ENCODE data around the gene SLMAP.

SLMAP gene

GRCh38 chr3:57949344-57949743, 193.2 kb downstream of the SLMAP start:
- DNase-seq: no peak

- DNase-seq: no peak
Measured at GRCh38 chr3:57949785-57950615, 193.9 kb downstream of the SLMAP start.

DNA sequence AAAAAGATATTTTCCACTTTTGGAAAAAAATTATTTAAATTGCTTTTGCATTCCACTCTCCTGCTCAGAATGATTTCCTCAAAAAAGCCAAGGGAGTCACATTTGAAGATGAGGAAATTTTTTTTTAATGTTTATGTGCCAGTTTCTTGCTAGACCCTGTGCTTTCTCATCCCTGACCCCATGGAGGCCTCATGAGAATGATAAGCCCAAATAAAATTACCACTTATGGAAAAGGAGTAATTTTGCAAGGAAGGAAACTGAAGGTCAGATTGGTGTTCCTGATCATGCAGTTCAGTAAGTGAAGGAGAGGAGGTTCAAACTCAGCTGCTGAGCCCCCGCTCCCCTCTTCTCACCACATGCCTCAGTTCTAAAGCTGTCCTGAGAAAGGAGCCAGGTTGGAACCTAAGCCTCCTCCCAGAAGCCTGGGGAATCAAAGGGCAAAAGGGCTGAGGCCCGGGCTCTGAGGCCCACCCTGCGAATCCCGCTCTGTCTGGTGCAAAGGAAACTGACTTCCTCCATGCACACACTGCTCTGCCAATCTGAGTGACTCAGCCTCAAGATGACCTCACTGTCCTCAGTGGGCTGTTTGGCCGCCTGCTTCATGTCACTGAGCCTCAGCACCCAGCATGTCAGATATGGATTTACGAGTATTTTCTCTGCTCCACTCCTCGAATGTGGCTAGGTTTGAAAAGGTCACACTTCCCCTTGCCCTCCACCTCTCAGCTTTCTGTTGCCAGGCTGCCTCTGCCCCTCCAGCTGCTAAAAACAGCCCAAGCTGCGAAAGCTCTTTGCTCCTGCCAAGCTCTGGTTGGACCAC, 195.2 kb downstream of the SLMAP start:
- DNase-seq: no peak

- DNase-seq: no peak
Measured at GRCh38 chr3:57952208-57952631, 196.1 kb downstream of the SLMAP start.

GRCh38 chr3:57952651-57953050, 196.5 kb downstream of the SLMAP start:
- no peak for DNase-seq

- DNase-seq: no peak
Measured at GRCh38 chr3:57953576-57953975, 197.5 kb downstream of the SLMAP start.

DNA sequence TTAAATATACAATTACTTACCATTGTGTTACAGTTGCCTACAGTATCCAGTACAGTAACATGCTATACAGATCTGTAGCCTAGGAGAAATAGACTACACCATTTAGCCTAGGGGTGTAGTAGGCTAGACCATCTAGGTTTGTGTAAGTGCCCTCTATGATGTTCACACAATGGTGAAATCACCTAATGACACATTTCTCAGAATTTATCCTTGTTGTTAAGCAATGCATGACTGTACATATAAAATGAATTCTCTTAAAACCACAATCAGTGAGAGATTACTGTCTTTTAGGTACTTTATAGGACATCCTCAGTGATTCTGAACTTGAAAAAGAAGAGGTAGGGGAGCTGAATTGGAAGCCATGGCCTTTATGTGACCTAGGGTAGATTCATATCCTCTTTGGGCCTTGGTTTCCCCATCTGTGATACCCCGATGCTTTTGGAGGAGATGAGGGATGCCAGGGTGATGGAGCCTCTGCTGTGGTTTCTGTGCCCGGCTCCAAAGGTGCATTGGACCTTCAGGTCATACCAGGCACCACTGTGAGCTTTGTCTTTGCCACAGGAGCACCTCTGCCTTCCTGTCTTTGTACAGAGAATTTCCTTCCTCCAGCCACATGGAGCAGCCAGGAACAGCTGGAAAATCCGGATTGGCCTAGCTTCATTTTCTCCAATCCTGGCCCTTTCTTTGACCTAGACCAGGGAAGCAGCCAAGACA, 200.2 kb downstream of the SLMAP start:
- DNase-seq: no peak

GRCh38 chr3:57956833-57957174, 200.7 kb downstream of the SLMAP start:
- no peak for DNase-seq

DNA sequence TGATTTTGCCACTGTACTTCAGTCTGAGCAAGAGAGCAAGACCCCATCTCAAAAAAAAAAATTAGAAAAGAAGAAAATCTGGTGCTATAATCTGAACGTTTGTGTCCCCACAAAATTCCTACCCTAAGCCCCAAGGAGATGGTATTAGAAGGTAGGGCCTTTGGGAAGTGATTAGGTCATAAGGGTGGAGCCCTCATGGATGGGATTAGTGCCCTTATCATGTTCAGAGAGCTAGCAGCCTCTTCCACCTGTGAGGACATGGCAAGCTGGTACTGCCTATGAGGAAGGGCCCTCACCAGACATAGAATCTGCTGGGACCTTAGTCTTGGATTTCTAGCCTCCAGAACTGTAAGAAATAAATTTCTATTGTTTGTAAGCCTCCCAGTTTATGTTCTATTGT, 201.7 kb downstream of the SLMAP start:
- no peak for DNase-seq

DNA sequence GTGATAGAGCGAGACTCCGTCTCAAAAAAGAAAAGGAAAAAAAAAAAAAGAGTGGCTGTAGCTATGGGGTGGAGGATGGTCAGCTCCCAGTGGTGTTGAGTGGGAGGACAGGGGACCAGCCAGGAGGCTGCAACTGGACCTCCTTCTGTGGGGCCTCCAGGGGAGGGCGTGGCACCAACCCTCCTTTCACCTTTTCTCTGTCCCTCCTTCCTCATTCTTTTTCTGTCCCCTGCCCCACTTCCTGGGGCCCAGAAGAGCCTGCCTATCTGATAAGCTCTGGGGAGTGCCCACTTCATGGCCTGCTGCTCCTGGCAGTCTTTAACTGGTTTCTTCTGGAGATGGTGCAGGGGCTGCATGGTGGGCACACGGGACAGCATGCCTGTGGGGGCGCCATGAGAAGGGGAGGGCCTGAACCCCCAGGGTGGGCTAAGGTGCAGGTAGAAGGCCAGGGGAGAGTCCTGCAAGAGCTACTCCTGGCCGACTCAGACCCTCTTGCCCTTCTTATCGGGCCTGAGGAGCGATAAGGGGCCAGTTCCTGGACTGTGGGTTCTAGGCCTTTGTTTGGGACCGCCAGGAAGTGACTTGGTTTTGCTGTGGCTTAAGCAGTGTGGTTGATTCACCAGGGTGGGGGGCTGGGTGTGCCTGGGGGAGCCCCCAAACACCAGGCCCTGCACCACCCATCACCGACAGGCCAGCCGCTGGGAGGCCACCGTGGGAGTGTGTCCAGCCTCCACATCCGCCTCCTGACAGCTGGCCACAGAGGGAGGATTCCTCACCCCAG, 202.7 kb downstream of the SLMAP start:
- DNase-seq: no peak

GRCh38 chr3:57959423-57960173, 203.5 kb downstream of the SLMAP start:
- no peak for DNase-seq

DNA sequence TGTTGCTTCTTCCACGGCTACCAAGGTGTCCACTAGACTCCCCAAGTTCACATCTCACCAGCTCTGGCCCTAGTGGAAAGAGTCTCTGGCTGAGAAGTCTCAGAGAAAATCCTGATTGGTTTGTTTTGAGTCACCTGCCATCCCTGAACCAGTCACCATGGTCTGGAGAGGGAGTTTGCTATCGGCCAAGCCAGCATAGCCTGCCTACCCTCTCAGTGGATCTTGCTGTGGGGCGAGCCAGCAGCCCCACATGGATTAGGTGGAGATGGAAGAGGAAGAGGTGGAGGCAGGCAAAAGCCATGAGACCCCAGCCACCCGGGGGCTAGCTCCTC, 204.0 kb downstream of the SLMAP start:
- DNase-seq: no peak

- no peak for DNase-seq
Measured at GRCh38 chr3:57961177-57961827, 205.2 kb downstream of the SLMAP start.

DNA sequence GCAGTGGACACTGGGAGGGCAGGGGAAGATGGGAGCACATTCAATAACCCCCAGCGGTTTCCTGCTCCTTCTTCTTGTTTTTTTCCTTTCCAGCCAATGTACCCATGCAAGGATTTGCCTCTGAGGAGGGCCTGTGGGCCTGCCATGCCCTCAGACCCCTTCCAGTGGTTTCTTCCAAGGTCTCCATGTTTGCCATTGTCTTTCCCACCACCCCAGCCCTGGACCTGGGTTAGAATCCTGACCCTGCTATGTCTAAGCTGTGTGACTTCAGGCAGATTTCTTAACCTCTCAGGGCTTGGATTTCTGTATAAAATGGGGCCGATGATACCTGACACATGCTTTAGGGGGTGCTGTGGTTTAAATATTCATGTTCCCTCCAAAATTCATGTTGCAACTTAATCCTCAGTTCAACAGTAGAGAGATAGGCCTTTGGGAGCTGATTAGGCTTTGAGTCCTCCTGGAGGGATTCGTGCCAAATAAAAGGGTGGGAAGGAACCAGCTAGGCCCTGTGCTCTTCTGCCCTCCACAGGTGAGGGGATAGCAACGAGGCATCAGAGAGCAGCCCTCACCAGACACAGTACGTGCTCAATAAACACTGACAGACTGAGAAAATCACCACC, 205.8 kb downstream of the SLMAP start:
- DNase-seq: no peak

DNA sequence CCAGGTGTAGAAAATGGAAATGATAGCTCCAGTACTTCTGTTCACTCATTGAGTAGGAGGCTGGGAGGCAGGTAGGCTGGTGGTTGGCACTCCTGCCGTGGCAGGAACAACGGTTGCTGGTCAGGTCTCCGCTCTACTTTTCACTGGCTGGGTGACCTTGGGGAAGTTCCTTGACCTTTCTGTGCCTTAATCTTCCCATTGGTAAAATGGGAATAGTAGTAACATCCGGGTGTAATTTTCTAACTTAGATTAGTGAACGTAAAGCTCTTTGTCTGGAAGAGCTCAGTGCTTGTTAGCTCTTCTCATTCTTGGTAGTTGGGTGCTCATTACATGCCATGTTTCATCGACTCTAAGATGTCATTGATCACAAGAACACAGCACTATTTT, 206.3 kb downstream of the SLMAP start:
- no peak for DNase-seq

- DNase-seq: no peak
Measured at GRCh38 chr3:57963811-57964346, 207.8 kb downstream of the SLMAP start.

DNA sequence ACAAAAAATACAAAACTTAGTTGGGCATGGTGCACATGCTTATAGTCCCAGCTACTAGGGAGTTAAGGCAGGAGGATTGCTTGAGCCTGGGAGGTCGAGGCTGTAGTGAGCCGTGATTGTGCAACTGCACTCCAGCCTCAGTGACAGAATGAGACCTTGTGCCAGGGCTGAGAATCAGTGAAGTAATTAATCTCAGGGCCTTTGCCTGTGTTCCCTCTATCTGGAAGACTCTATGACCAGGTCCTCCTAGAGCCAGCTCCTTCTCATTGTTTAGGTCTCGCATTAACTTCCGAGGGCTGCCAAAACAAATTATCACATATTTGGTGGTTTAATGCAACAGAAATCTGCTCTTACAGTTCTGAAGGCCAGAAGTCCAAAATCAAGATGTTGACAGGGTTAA, 210.7 kb downstream of the SLMAP start:
- no peak for DNase-seq

DNA sequence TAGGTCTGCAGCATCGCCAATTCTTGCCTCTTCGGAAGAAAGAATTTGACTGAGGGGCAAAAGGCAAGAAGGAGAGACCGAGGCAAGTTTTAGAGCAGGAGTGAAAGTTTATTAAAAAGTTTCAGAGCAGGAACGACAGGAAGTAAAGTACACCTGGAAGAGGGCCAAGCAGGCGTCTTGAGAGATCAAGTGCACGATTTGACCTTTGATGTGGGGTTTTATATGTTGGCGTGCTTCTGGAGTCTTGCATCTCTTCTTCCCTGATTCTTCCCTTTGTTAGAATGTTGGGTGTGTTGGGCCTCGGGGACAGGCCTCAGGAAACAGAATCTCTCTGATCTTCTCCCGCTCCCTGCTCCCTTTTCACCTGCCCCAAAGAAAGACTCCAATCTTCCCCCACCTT, 211.5 kb downstream of the SLMAP start:
- no peak for DNase-seq

- DNase-seq: no peak
Measured at GRCh38 chr3:57968501-57968900, 212.4 kb downstream of the SLMAP start.

DNA sequence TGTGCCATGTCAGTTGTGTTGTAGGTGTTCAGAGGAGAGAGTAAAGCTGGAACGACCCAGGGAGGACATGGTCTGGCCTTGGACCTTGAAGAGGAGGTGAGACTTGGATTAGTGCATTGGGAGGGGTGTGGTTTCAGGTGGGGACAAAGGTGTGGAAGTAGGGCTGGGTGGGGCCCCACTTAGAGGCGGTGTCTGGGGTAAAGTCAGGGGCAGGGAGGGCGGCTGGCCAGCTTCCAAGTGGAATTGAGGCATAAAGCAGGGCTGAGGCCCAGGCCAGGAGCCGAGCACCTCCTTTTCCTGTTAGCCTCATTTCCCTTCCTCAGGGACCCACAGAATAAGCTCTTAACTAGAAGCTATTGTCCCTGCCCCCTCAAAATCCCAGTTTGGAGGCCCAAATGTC, 215.9 kb downstream of the SLMAP start:
- no peak for DNase-seq

- DNase-seq: no peak
Measured at GRCh38 chr3:57972531-57973111, 216.5 kb downstream of the SLMAP start.

All from right forelimb (tissue), 1 donor.